K562 (cell line): ENCODE data around the gene ADGRB3. TPM values are rescaled to one million over a fixed set of nuclear protein-coding genes. Genes with fewer than 3 reads are reported as not detected.

Experiments used
- BRCA1 ChIP-seq, 2 experiments: fragments of 450-650 bp in 1 of 2; sonication (generic) in 1 of 2; formaldehyde crosslinking in 1 of 2; IDR thresholded peaks; 2 replicates each; pipeline versions ENCODE4 v1.5.0 to v1.6.1; 2017 to 2020; ENCODE audit warnings: mild to moderate bottlenecking in 1 of 2, missing genetic modification reagents in 1 of 2
- CUX1 ChIP-seq: fragments of 200-800 bp; sonication (Bioruptor generic); IDR thresholded peaks from 2 replicates; pipeline ENCODE4 v1.6.1; 2016; ENCODE audit warnings: missing genetic modification characterization, missing compliant biosample characterization
- NFIC ChIP-seq: fragments of 450-650 bp; IDR thresholded peaks from 2 replicates; pipeline ENCODE4 v1.6.1; 2017; ENCODE audit warnings: mild to moderate bottlenecking, inconsistent platforms
- PTBP1 ChIP-seq: fragments of 200-400 bp; formaldehyde crosslinking; IDR thresholded peaks from 2 replicates; pipeline ENCODE4 v1.6.1; 2017; ENCODE audit warnings: low read depth, low read length
- RBFOX2 ChIP-seq: fragments of 200-400 bp; formaldehyde crosslinking; IDR thresholded peaks from 2 replicates; pipeline ENCODE4 v1.6.1; 2017; ENCODE audit warnings: low read depth, mild to moderate bottlenecking, low read length, moderate library complexity
- SETDB1 ChIP-seq: IDR thresholded peaks from one replicate; pipeline ENCODE4 v1.6.1; 2012; ENCODE audit warnings: low read length, control low read depth, inconsistent platforms
- SMARCA4 ChIP-seq: fragments of 450-650 bp; IDR thresholded peaks from 2 replicates; pipeline ENCODE4 v1.6.1; 2016
- TCF15 ChIP-seq: fragments of 250-450 bp; sonication (Bioruptor Pico); IDR thresholded peaks from 2 replicates; pipeline ENCODE4 v1.8.0; 2022; ENCODE audit warnings: moderate library complexity, mild to moderate bottlenecking, inconsistent platforms
- ZNF12 ChIP-seq: sonication (generic); formaldehyde crosslinking; IDR thresholded peaks from 2 replicates; pipeline ENCODE4 v1.4.0; 2020; ENCODE audit warnings: mild to moderate bottlenecking, missing genetic modification reagents
- ZNF23 ChIP-seq: fragments of 250-450 bp; sonication (Bioruptor Pico); IDR thresholded peaks from 2 replicates; pipeline ENCODE4 v1.4.0; 2020; ENCODE audit warnings: mild to moderate bottlenecking
- ZNF512 ChIP-seq: IDR thresholded peaks from 2 replicates; pipeline ENCODE4 v1.6.1; 2016; ENCODE audit warnings: missing genetic modification characterization, missing compliant biosample characterization
- ZNF699 ChIP-seq: fragments of 250-450 bp; sonication (Bioruptor Pico); IDR thresholded peaks from 2 replicates; pipeline ENCODE4 v1.8.0; 2021; ENCODE audit warnings: mild to moderate bottlenecking, moderate library complexity; ENCODE audit not compliant: insufficient replicate concordance
- polyA plus RNA-seq, 8 experiments: library from polyadenylated mRNA; depleted of rRNA in 4 of 8; stranded (reverse) in 5 of 8; unstranded in 3 of 8; fragments of >200 nt; fragmentation: Nextera tagmentation in 2 of 8; fragmentation: Illumina TruSeq in 1 of 8; extraction: Ambion mirVana in 2 of 8; extraction: Trizol in 1 of 8; gene quantifications; 2 replicates each; pipeline versions ENCODE4 v1.2.1 to v1.2.3, GENCODE V29; 2011 to 2014; ENCODE audit warnings: inconsistent platforms in 1 of 8, missing spikeins in 1 of 8
- total RNA-seq, 7 experiments: library from RNA; depleted of rRNA in 6 of 7; stranded (reverse); fragments of >200 nt in 6 of 7; fragmentation: Illumina TruSeq in 2 of 7; extraction: Trizol in 2 of 7; gene quantifications; 2 replicates each; pipeline versions ENCODE4 v1.2.1 to v1.2.3, GENCODE V29; 2011 to 2021; ENCODE audit warnings: low replicate concordance in 1 of 7
- TF ChIP-seq, protein P1 (sequence below): fragments of 250-450 bp; sonication (Bioruptor Pico); IDR thresholded peaks from 2 replicates; pipeline ENCODE4 v1.4.0; 2020
- TF ChIP-seq, protein P2 (sequence below): fragments of 450-650 bp; conservative IDR thresholded peaks from 2 replicates; pipeline ENCODE4 v1.6.1; 2016; ENCODE audit warnings: missing genetic modification characterization, low read depth, mild to moderate bottlenecking, control low read depth, missing compliant biosample characterization

ADGRB3 gene
- total and polyA plus RNA-seq, 9 of the 15 experiments (the other 6 are each of a cell fraction or from before 2014, with no cell fraction given): 0.90 to 7.8 (median 2.4) TPM

GRCh38 chr6:68760941-68761676, 126.0 kb downstream of the ADGRB3 start (continued):
- TF ChIP-seq CUX1: no peak
- TF ChIP-seq ZNF12: no peak
- no peak for TF ChIP-seq PTBP1
- TF ChIP-seq TCF15: no peak
- no peak for TF ChIP-seq SETDB1
- TF ChIP-seq ZNF512: no peak
- TF ChIP-seq, protein P1, sequence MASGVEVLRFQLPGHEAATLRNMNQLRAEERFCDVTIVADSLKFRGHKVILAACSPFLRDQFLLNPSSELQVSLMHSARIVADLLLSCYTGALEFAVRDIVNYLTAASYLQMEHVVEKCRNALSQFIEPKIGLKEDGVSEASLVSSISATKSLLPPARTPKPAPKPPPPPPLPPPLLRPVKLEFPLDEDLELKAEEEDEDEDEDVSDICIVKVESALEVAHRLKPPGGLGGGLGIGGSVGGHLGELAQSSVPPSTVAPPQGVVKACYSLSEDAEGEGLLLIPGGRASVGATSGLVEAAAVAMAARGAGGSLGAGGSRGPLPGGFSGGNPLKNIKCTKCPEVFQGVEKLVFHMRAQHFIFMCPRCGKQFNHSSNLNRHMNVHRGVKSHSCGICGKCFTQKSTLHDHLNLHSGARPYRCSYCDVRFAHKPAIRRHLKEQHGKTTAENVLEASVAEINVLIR: no peak
- TF ChIP-seq ZNF699: no peak
- TF ChIP-seq ZNF23 (CRISPR knock-in tag): no peak
- TF ChIP-seq, protein P2, sequence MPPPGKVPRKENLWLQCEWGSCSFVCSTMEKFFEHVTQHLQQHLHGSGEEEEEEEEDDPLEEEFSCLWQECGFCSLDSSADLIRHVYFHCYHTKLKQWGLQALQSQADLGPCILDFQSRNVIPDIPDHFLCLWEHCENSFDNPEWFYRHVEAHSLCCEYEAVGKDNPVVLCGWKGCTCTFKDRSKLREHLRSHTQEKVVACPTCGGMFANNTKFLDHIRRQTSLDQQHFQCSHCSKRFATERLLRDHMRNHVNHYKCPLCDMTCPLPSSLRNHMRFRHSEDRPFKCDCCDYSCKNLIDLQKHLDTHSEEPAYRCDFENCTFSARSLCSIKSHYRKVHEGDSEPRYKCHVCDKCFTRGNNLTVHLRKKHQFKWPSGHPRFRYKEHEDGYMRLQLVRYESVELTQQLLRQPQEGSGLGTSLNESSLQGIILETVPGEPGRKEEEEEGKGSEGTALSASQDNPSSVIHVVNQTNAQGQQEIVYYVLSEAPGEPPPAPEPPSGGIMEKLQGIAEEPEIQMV: no peak
- TF ChIP-seq SMARCA4: peak; percentile 56; the same call in 1 of the 2 replicates
- TF ChIP-seq RBFOX2: no peak
- TF ChIP-seq BRCA1 (IDR thresholded peaks at IDR 0.05): no peak
- TF ChIP-seq BRCA1 (CRISPR knock-in tag; IDR thresholded peaks at IDR 0.05): no peak
- TF ChIP-seq NFIC: no peak; the same call in 1 of the 2 replicates
